ENCODE measurements around the gene CUTA. TPM values are rescaled to one million over a fixed set of nuclear protein-coding genes. Genes with fewer than 3 reads are reported as not detected.

CUTA gene
- total and polyA plus RNA-seq, 2 of the 13 experiments (the other 11 are each of a cell fraction or from before 2014, with no cell fraction given): 170 to 180 TPM

DNA sequence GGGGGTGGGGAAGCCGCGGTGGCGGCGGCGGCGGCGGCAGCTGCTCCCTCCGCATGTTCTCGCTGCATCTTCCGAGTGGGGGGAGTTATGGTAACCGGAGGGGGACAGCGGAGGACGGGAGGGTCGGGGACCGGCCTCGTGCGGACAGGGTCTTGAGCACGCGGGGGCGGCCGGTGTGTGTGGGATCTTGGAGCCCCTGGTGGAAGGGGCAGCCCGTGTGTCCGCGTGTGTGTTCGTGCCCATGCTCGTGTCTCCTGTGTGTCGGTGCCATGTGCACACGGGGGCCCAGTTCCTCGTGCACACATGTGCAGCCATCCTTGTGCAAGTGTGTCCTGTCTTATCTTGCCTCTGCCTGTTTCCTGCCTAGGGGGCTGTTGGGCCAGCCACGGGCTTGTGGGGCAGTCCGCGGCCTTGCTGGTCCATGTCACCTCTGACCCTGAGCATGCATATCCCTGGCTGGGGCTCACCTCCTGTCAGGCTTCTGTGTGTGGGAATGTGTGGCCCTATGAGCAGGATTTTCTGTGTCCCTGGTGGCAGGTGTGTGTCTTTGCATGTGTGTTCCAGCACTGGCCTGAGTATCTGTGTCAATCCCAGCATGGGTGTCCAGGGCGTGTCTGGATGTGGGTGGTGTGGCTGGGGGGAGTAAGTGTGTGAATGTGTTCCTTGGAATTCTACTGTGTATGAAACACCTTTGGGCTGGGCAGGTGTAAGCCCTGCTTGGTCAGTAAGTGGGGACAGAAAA, 10.5 kb upstream of the CUTA start (continued):
- TF ChIP-seq FLYWCH1 (CRISPR knock-in tag; IDR thresholded peaks at IDR 0.05) (0 out of 2 replicates have a peak, but pooled peaks have one; percentile 37), RARA (CRISPR knock-in tag; IDR thresholded peaks at IDR 0.05) (no peak), ZNF546 (CRISPR knock-in tag; conservative IDR thresholded peaks at IDR 0.05) (peak; percentile 67), ZNF17 (CRISPR knock-in tag; IDR thresholded peaks at IDR 0.05) (no peak), PTBP1 (IDR thresholded peaks at IDR 0.05; ENCODE audit: low read depth, low read length, poor library complexity, severe bottlenecking) (no peak), HMGA1 (CRISPR knock-in tag; conservative IDR thresholded peaks at IDR 0.05) (no peak), SRSF4 (IDR thresholded peaks at IDR 0.05; ENCODE audit: low read depth, low read length, poor library complexity, severe bottlenecking) (no peak), DNMT3B (CRISPR knock-in tag; conservative IDR thresholded peaks at IDR 0.05) (no peak), ZNF282 (IDR thresholded peaks at IDR 0.05; ENCODE audit: partially characterized antibody) (no peak), KDM3A (CRISPR knock-in tag; IDR thresholded peaks at IDR 0.05; ENCODE audit: low read depth) (no peak), ZNF510 (CRISPR knock-in tag; IDR thresholded peaks at IDR 0.05; ENCODE audit: low read depth) (no peak), TOPORS (CRISPR knock-in tag; IDR thresholded peaks at IDR 0.05) (no peak), ZFAT (CRISPR knock-in tag; conservative IDR thresholded peaks at IDR 0.05) (no peak), CC2D1A (CRISPR knock-in tag; IDR thresholded peaks at IDR 0.05) (no peak), MTA3 (CRISPR knock-in tag; IDR thresholded peaks at IDR 0.05) (no peak), ZNF484 (CRISPR knock-in tag; IDR thresholded peaks at IDR 0.05; ENCODE audit: borderline replicate concordance, low read depth) (no peak), ONECUT2 (CRISPR knock-in tag; IDR thresholded peaks at IDR 0.05) (no peak), TGIF2 (CRISPR knock-in tag; IDR thresholded peaks at IDR 0.05) (no peak), ZNF543 (CRISPR knock-in tag; IDR thresholded peaks at IDR 0.05) (0 out of 2 replicates have a peak, but pooled peaks have one; percentile 47), RAD21 (CRISPR knock-in tag; IDR thresholded peaks at IDR 0.05) (no peak)
- TF ChIP-seq, protein P1, sequence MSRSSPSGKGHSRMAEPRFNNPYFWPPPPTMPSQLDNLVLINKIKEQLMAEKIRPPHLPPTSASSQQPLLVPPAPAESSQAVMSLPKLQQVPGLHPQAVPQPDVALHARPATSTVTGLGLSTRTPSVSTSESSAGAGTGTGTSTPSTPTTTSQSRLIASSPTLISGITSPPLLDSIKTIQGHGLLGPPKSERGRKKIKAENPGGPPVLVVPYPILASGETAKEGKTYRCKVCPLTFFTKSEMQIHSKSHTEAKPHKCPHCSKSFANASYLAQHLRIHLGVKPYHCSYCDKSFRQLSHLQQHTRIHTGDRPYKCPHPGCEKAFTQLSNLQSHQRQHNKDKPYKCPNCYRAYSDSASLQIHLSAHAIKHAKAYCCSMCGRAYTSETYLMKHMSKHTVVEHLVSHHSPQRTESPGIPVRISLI (CRISPR knock-in tag; IDR thresholded peaks at IDR 0.05; ENCODE audit: borderline replicate concordance): peak; percentile 41; the same call in 1 of the 2 replicates
- TF ChIP-seq, protein P2, sequence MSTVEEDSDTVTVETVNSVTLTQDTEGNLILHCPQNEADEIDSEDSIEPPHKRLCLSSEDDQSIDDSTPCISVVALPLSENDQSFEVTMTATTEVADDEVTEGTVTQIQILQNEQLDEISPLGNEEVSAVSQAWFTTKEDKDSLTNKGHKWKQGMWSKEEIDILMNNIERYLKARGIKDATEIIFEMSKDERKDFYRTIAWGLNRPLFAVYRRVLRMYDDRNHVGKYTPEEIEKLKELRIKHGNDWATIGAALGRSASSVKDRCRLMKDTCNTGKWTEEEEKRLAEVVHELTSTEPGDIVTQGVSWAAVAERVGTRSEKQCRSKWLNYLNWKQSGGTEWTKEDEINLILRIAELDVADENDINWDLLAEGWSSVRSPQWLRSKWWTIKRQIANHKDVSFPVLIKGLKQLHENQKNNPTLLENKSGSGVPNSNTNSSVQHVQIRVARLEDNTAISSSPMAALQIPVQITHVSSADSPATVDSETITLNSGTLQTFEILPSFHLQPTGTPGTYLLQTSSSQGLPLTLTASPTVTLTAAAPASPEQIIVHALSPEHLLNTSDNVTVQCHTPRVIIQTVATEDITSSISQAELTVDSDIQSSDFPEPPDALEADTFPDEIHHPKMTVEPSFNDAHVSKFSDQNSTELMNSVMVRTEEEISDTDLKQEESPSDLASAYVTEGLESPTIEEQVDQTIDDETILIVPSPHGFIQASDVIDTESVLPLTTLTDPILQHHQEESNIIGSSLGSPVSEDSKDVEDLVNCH (CRISPR knock-in tag; IDR thresholded peaks at IDR 0.05): no peak
- TF ChIP-seq, protein P3, sequence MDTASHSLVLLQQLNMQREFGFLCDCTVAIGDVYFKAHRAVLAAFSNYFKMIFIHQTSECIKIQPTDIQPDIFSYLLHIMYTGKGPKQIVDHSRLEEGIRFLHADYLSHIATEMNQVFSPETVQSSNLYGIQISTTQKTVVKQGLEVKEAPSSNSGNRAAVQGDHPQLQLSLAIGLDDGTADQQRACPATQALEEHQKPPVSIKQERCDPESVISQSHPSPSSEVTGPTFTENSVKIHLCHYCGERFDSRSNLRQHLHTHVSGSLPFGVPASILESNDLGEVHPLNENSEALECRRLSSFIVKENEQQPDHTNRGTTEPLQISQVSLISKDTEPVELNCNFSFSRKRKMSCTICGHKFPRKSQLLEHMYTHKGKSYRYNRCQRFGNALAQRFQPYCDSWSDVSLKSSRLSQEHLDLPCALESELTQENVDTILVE (CRISPR knock-in tag; IDR thresholded peaks at IDR 0.05): peak; percentile 53; the same call in 1 of the 2 replicates
- TF ChIP-seq, protein P4, sequence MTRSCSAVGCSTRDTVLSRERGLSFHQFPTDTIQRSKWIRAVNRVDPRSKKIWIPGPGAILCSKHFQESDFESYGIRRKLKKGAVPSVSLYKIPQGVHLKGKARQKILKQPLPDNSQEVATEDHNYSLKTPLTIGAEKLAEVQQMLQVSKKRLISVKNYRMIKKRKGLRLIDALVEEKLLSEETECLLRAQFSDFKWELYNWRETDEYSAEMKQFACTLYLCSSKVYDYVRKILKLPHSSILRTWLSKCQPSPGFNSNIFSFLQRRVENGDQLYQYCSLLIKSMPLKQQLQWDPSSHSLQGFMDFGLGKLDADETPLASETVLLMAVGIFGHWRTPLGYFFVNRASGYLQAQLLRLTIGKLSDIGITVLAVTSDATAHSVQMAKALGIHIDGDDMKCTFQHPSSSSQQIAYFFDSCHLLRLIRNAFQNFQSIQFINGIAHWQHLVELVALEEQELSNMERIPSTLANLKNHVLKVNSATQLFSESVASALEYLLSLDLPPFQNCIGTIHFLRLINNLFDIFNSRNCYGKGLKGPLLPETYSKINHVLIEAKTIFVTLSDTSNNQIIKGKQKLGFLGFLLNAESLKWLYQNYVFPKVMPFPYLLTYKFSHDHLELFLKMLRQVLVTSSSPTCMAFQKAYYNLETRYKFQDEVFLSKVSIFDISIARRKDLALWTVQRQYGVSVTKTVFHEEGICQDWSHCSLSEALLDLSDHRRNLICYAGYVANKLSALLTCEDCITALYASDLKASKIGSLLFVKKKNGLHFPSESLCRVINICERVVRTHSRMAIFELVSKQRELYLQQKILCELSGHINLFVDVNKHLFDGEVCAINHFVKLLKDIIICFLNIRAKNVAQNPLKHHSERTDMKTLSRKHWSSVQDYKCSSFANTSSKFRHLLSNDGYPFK (CRISPR knock-in tag; IDR thresholded peaks at IDR 0.05; ENCODE audit: borderline replicate concordance): peak; percentile 48; the same call in 1 of the 2 replicates

All from HepG2 (cell line).